ENCODE results near the gene C11orf16. TPM values are rescaled to one million over a fixed set of nuclear protein-coding genes. Genes with fewer than 3 reads are reported as not detected.
A peak's percentile ranks its signal among the peaks of the same experiment; 100 is the strongest.

The C11orf16 gene
- total and polyA plus RNA-seq, 2 of the 8 experiments (the other 6 are each of a cell fraction or from before 2014, with no cell fraction given): 0.08 TPM; not detected in 1

- TF ChIP-seq KDM1A (IDR thresholded peaks at IDR 0.05; ENCODE audit: borderline replicate concordance, low read length) (no peak), SP4 (IDR thresholded peaks at IDR 0.05; ENCODE audit: low read length) (no peak), SP2 (IDR thresholded peaks at IDR 0.05; ENCODE audit: low read length) (no peak), RFX5 (IDR thresholded peaks at IDR 0.05; ENCODE audit: borderline replicate concordance, low read depth, low read length) (no peak), HDAC6 (IDR thresholded peaks at IDR 0.05; ENCODE audit: low read depth, low read length) (no peak), RAD21 (IDR thresholded peaks at IDR 0.05 in 1 of 2, conservative IDR thresholded peaks at IDR 0.05 in 1 of 2; ENCODE audit: low read depth in 2 of 2, low read length in 2 of 2) (peak; percentile 86 to 90), KDM4A (IDR thresholded peaks at IDR 0.05; ENCODE audit: low read depth, low read length, severe bottlenecking) (no peak), RXRA (IDR thresholded peaks at IDR 0.05; ENCODE audit: insufficient read depth, low read depth, low read length) (no peak)
- TF ChIP-seq, protein P1, sequence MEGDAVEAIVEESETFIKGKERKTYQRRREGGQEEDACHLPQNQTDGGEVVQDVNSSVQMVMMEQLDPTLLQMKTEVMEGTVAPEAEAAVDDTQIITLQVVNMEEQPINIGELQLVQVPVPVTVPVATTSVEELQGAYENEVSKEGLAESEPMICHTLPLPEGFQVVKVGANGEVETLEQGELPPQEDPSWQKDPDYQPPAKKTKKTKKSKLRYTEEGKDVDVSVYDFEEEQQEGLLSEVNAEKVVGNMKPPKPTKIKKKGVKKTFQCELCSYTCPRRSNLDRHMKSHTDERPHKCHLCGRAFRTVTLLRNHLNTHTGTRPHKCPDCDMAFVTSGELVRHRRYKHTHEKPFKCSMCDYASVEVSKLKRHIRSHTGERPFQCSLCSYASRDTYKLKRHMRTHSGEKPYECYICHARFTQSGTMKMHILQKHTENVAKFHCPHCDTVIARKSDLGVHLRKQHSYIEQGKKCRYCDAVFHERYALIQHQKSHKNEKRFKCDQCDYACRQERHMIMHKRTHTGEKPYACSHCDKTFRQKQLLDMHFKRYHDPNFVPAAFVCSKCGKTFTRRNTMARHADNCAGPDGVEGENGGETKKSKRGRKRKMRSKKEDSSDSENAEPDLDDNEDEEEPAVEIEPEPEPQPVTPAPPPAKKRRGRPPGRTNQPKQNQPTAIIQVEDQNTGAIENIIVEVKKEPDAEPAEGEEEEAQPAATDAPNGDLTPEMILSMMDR (IDR thresholded peaks at IDR 0.05; ENCODE audit: control extremely low read depth in 1 of 3, insufficient read depth in 1 of 3, low read depth in 1 of 3, low read length in 3 of 3): peak in 2 of 3 experiments; percentile 62 to 77; a peak in 3 of 4 replicates
- no peaks in the 10 kb centered on the region for H4K20me1 ChIP-seq (replicated peaks in 1 of 2; ENCODE audit: control insufficient read depth in 1 of 2, insufficient read depth in 2 of 2, low read length in 2 of 2)
- H3K27ac ChIP-seq (ENCODE audit: low read depth, low read length): no peak overlapping the region
- peak in 1 of 2 experiments; percentile 31 for DNase-seq (ENCODE audit: low read depth in 1 of 2, low spot score in 2 of 2)
- H3K23ac ChIP-seq (ENCODE audit: insufficient read length): no peak overlapping the region
- no peaks in the 10 kb centered on the region for H3K9me3 ChIP-seq (ENCODE audit: insufficient read depth in 2 of 2, low read depth in 1 of 2, low read length in 1 of 2)
- no peak overlapping the region for H2BK20ac ChIP-seq (ENCODE audit: low read length)
- no peak overlapping the region for H2BK5ac ChIP-seq (ENCODE audit: low read depth, low read length)
- H3K56ac ChIP-seq (replicated peaks; ENCODE audit: insufficient read length, low read depth, low read length): no peak overlapping the region
- H4K91ac ChIP-seq (replicated peaks; ENCODE audit: insufficient read length, low read length): no peak overlapping the region
- H2BK12ac ChIP-seq (ENCODE audit: low read depth, low read length): no peak overlapping the region
- H3K14ac ChIP-seq (ENCODE audit: insufficient read length): no peak overlapping the region
- peaks cover 0 to 8% (median 1%) of the 10 kb centered on the region in 4 experiments; a peak in 3 of 8 replicates for H3K36me3 ChIP-seq (ENCODE audit: control insufficient read depth in 2 of 4, insufficient read depth in 4 of 4, low read length in 3 of 4)
- H3K18ac ChIP-seq (ENCODE audit: extremely low read depth, low read length): no peak overlapping the region
- no peak overlapping the region for H2BK120ac ChIP-seq (replicated peaks; ENCODE audit: low read depth, low read length)
- no peak overlapping the region for H3K9ac ChIP-seq (replicated peaks in 1 of 4; ENCODE audit: extremely low read depth in 1 of 4, low read depth in 3 of 4, low read length in 3 of 4)
- ChIA-PET CTCF (ENCODE audit: partially characterized antibody) (interaction anchor here (0.5 to 3.7 kb wide), 49 partner anchors 9 to 789 kb away, joined by 3 to 66 read pairs (median 3); partner anchors contain the start of genes AKIP1, ASCL3 and C11orf16), POLR2A (ENCODE audit: partially characterized antibody) (interaction anchor here (0.8 to 2.2 kb wide), 8 partner anchors 8 to 277 kb away, joined by 3 to 10 read pairs (median 4); partner anchors contain the start of genes RPL27A and TRIM66)
- H4K5ac ChIP-seq (ENCODE audit: insufficient read length, low read depth, low read length): no peak overlapping the region
- no peaks in the 10 kb centered on the region for H3K27me3 ChIP-seq (replicated peaks in 1 of 4; ENCODE audit: control insufficient read depth in 3 of 4, extremely low read depth in 1 of 4, insufficient read depth in 3 of 4, low read length in 3 of 4)
- H4K8ac ChIP-seq (ENCODE audit: extremely low read depth, insufficient read depth, low read length): no peak overlapping the region
- H2AK5ac ChIP-seq (ENCODE audit: low read depth, low read length): no peak overlapping the region
- WGBS, 2 experiments (ENCODE audit: extremely low coverage in 1 of 2, insufficient coverage in 1 of 2, insufficient read length in 1 of 2, insufficient replicate concordance in 2 of 2, low coverage in 1 of 2, low lambda C conversion rate in 2 of 2, missing lambda C conversion rate in 1 of 2): 39% methylated on average over 2 of the region's 2 CpGs; no CpG with 5 or more reads in 1 of the 2 experiments
- H3K23me2 ChIP-seq (ENCODE audit: low read depth, low read length): peaks cover 6% of the 10 kb centered on the region
- FAIRE-seq: peak; percentile 88
- no peak overlapping the region for H2BK15ac ChIP-seq (ENCODE audit: low read length)
- H3K4ac ChIP-seq (replicated peaks; ENCODE audit: insufficient read length, low read depth, low read length): no peak overlapping the region
- H3K4me2 ChIP-seq (ENCODE audit: insufficient read depth in 1 of 2, low read depth in 2 of 2, low read length in 2 of 2): 0 out of 4 replicates have a peak overlapping the region, but pooled peaks of 1 of the 2 experiments have one; percentile 21
- peaks cover 0 to 3% of the 10 kb centered on the region in 2 experiments; a peak in 1 of 4 replicates for H3K79me2 ChIP-seq (ENCODE audit: control insufficient read depth in 1 of 2, insufficient read depth in 2 of 2, low read length in 2 of 2)
- peaks cover 3% of the 10 kb centered on the region; the same call in 1 of the 2 replicates for H3K79me1 ChIP-seq (ENCODE audit: low read depth, low read length)
- peaks cover 0 to 4% (median 0%) of the 10 kb centered on the region in 4 experiments; a peak in 2 of 7 replicates for H3K4me1 ChIP-seq (replicated peaks in 1 of 4; ENCODE audit: control insufficient read depth in 3 of 4, insufficient read depth in 4 of 4, low read length in 3 of 4)
- H2AFZ ChIP-seq (ENCODE audit: low read length): no peak overlapping the region
- H3K4me3 ChIP-seq (ENCODE audit: extremely low read depth in 1 of 4, insufficient read depth in 2 of 4, low read depth in 3 of 4, low read length in 4 of 4): no peak overlapping the region
Observed at GRCh38 chr11:8959546-8960166, 26.9 kb upstream of the C11orf16 start.
